KMS-11 (cell line): ENCODE results near the gene ATF6B.

Experiments used
- H2AFZ ChIP-seq: fragments of 200-600 bp; sonication (generic); 2 replicates; pipeline ENCODE4 v1.6.1; 2016; ENCODE audit warnings: antibody characterized with exemption, mixed run types, low read depth
- H3K27ac ChIP-seq: fragments of 200-600 bp; sonication (generic); 2 replicates; pipeline ENCODE4 v1.6.1; 2016; ENCODE audit warnings: mild to moderate bottlenecking, mixed run types
- H3K27me3 ChIP-seq: fragments of 200-600 bp; sonication (generic); 2 replicates; pipeline ENCODE4 v1.6.1; 2017; ENCODE audit warnings: mild to moderate bottlenecking, low read depth, mixed run types, moderate library complexity; ENCODE audit not compliant: insufficient read depth
- H3K36me3 ChIP-seq: fragments of 200-600 bp; sonication (generic); 2 replicates; pipeline ENCODE4 v1.6.1; 2017; ENCODE audit warnings: mild to moderate bottlenecking, mixed run types; ENCODE audit not compliant: insufficient read depth
- H3K4me1 ChIP-seq: fragments of 200-600 bp; sonication (generic); 2 replicates; pipeline ENCODE4 v1.6.1; 2016; ENCODE audit warnings: mild to moderate bottlenecking, low read depth, mixed run types; ENCODE audit not compliant: poor library complexity, severe bottlenecking
- H3K4me2 ChIP-seq: fragments of 200-600 bp; sonication (generic); 2 replicates; pipeline ENCODE4 v1.7.0; 2016; ENCODE audit warnings: mild to moderate bottlenecking, mixed run types
- H3K4me3 ChIP-seq: fragments of 200-600 bp; sonication (generic); IDR thresholded peaks from 2 replicates; pipeline ENCODE4 v1.6.1; 2017; ENCODE audit warnings: low read depth, low read length, mixed read lengths; ENCODE audit not compliant: insufficient read depth
- H3K79me2 ChIP-seq: fragments of 200-600 bp; sonication (generic); 2 replicates; pipeline ENCODE4 v1.6.1; 2016; ENCODE audit warnings: low read depth, mixed run types; ENCODE audit not compliant: insufficient read depth
- H3K9ac ChIP-seq: fragments of 200-600 bp; sonication (generic); 2 replicates; pipeline ENCODE4 v1.6.1; 2016; ENCODE audit warnings: mild to moderate bottlenecking, mixed run types
- H4K20me1 ChIP-seq: fragments of 200-600 bp; sonication (generic); 2 replicates; pipeline ENCODE4 v1.6.1; 2016; ENCODE audit warnings: mild to moderate bottlenecking, mixed run types; ENCODE audit not compliant: insufficient read depth
- TF ChIP-seq, protein P1 (sequence below): fragments of 200-600 bp; sonication (generic); conservative IDR thresholded peaks from 2 replicates; pipeline ENCODE4 v1.6.1; 2017; ENCODE audit warnings: low read depth, mild to moderate bottlenecking, antibody characterized with exemption, low read length, moderate library complexity, mixed read lengths

Gene ATF6B

DNA sequence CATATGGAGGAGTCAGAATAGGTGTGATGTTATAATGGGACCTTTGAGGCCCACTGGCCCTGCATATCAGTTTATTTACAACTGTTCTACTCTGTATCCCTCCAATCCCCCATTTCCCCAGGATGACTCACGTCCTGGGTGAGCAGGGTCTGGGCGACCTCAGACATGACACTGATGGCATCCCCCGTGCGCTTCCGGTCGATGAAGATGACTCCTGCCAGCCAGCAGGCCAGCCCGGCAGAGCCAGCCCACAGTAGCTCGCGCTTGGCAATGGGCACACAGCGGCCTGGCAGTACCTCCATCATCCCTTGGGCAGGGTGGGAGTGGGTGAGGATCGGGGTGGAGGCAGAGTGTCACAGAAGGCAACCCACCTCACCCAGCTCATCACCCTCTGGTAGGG, 42.2 kb upstream of the ATF6B start:
- Histone ChIP-seq H3K4me1 (peaks cover 4% of the 10 kb centered on the region), H3K27ac (no peak overlapping the region), H3K27me3 (no peaks in the 10 kb centered on the region), H4K20me1 (no peaks in the 10 kb centered on the region), H3K4me2 (no peak overlapping the region), H2AFZ (no peak overlapping the region), H3K79me2 (no peaks in the 10 kb centered on the region), H3K9ac (no peak overlapping the region), H3K4me3 (no peak overlapping the region), H3K36me3 (no peaks in the 10 kb centered on the region)
- TF ChIP-seq, protein P1, sequence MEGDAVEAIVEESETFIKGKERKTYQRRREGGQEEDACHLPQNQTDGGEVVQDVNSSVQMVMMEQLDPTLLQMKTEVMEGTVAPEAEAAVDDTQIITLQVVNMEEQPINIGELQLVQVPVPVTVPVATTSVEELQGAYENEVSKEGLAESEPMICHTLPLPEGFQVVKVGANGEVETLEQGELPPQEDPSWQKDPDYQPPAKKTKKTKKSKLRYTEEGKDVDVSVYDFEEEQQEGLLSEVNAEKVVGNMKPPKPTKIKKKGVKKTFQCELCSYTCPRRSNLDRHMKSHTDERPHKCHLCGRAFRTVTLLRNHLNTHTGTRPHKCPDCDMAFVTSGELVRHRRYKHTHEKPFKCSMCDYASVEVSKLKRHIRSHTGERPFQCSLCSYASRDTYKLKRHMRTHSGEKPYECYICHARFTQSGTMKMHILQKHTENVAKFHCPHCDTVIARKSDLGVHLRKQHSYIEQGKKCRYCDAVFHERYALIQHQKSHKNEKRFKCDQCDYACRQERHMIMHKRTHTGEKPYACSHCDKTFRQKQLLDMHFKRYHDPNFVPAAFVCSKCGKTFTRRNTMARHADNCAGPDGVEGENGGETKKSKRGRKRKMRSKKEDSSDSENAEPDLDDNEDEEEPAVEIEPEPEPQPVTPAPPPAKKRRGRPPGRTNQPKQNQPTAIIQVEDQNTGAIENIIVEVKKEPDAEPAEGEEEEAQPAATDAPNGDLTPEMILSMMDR: no peak

DNA sequence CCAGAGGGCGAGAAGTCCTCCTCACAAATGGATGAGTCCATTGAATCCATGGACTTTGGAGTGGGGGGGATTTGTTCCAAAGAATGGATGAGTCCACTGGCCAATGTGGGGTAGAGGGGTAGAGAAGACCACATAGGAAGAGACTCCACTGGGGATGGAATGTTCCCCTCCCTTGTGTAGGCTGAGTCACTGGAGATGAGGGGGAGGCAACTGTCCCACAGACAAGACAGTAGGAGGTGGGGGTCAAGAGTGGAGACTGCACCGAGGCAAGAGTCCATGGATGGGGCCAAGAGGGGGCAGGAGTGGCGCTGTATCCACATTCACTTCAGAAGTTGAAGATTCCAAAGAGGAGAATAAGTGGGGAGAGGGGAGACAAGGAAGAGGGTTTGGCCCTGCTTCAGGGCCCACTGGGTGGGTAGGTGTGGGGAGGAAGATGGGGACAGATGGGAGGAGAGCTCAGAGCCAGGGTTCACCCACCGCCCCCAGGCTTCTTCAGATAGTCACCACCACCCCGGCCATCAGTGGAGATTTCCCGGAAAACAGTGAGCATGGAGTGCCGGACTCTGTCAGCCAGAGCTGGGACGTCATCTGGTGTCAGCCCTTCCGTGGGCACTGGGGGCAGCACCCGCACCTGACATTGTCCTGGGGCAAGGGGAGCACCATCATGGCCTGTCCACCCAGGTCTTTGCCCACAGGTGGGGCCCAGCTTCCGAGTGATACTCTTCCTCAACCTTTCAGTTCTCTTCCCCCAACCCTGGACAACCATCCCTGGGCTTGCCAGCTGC, 41.0 kb upstream of the ATF6B start:
- Histone ChIP-seq H3K79me2 (no peaks in the 10 kb centered on the region), H3K9ac (no peak overlapping the region), H2AFZ (no peak overlapping the region), H3K36me3 (no peaks in the 10 kb centered on the region), H3K4me1 (no peaks in the 10 kb centered on the region), H4K20me1 (no peaks in the 10 kb centered on the region), H3K27me3 (no peaks in the 10 kb centered on the region), H3K4me3 (no peak overlapping the region), H3K4me2 (no peak overlapping the region), H3K27ac (no peak overlapping the region)
- TF ChIP-seq, protein P1: no peak

DNA sequence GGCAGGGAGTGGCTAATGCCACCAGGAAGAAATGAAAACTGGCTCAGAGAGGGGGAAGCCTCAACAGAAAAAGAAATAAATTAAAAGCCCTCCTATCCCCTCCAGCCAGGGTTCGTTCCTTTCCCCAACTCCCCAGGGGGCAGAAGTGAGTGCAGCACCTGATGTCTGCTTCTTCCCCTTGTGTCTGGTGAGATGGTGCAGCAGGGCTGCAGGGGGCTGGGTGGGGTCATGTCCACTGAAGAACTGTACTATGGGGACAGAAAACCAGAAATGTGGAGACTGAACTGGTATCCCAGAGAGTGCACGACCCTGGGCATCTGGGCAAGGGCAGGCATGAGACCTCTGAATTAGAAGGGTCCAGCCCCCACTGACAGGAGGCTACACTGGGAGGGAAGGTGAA, 40.3 kb upstream of the ATF6B start:
- Histone ChIP-seq H3K79me2 (no peaks in the 10 kb centered on the region), H3K4me3 (no peak overlapping the region), H2AFZ (no peak overlapping the region), H3K4me1 (no peaks in the 10 kb centered on the region), H3K9ac (no peak overlapping the region), H3K36me3 (no peaks in the 10 kb centered on the region), H4K20me1 (no peaks in the 10 kb centered on the region), H3K4me2 (no peak overlapping the region), H3K27ac (no peak overlapping the region), H3K27me3 (no peaks in the 10 kb centered on the region)
- TF ChIP-seq, protein P1: no peak

DNA sequence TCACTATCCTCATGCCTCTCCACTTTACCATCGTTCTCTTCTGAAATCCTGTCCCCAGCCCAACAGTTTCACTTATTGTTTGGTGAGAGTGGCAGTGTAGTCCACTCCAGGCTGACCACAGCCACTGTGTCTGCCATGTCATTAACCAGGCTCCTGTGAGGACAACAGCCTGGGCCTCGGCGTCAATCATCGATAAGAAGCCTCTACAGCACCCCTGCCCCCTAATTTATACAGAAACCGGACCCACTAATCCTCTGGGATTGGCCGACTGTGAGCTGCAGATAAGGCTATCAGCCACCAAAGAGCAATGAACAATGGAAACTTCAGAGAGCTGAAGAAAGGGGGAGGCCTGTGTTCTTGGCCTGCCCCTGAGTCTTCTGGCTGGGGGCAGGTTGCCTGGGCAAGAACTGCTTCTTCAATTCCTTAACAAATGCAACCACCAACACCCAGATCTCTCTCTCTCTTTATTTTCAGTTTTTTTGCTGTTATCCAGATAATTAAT, 39.8 kb upstream of the ATF6B start:
- H3K27ac ChIP-seq: no peak overlapping the region
- no peak overlapping the region for H3K9ac ChIP-seq
- no peak overlapping the region for H3K4me2 ChIP-seq
- H3K36me3 ChIP-seq: no peaks in the 10 kb centered on the region
- TF ChIP-seq, protein P1: no peak
- H3K4me3 ChIP-seq: no peak overlapping the region
- H2AFZ ChIP-seq: no peak overlapping the region
- no peaks in the 10 kb centered on the region for H4K20me1 ChIP-seq
- H3K79me2 ChIP-seq: no peaks in the 10 kb centered on the region
- H3K4me1 ChIP-seq: no peaks in the 10 kb centered on the region
- H3K27me3 ChIP-seq: no peaks in the 10 kb centered on the region
